HepG2 (cell line): Measurements from ENCODE around the gene CSNK2B. TPM values are rescaled to one million over a fixed set of nuclear protein-coding genes. Genes with fewer than 3 reads are reported as not detected.

Experiments used
- ATAC-seq: fragments of 200-7000 bp; cut with Tn5 transposase; 3 replicates; pipeline ENCODE4 v1.9.1; 2020; ENCODE audit warnings: mild to moderate bottlenecking, moderate library complexity
- BruUV-seq: library from RNA; stranded (reverse); fragments of 400-500 nt; replicated peaks from 2 replicates; lab custom pipeline; 2021; lab: Mats Ljungman, UMichigan
- CTCF ChIA-PET: fragments of 300-600 bp; formaldehyde crosslinking; extraction: SDS; loops from one replicate; lab custom pipeline; 2021; ENCODE audit warnings: low total read pairs, inconsistent platforms, low intra/inter-chr PET ratio; lab: Yijun Ruan, JAX
- POLR2A ChIA-PET: fragments of 350-600 bp; sonication (Branson Sonifier 250); formaldehyde crosslinking; loops from one replicate; lab custom pipeline; 2020; ENCODE audit warnings: antibody characterized with exemption, inconsistent platforms; lab: Yijun Ruan, JAX
- DNase-seq: peaks from one replicate; pipeline ENCODE4 v3.0.0-alpha.2; 2015; ENCODE audit warnings: low spot score
- FAIRE-seq: peaks from 3 replicates; lab custom pipeline; 2011; peaks lifted over from hg19 to GRCh38; lab: Jason Lieb, UNC
- H2AFZ ChIP-seq: one replicate; pipeline ENCODE4 v1.6.1; 2011; ENCODE audit warnings: low read length, inconsistent platforms
- H3K27ac ChIP-seq: fragments of 300-600 bp; 3 replicates; pipeline ENCODE4 v1.8.0; 2011; ENCODE audit warnings: mixed run types, mild to moderate bottlenecking, mixed read lengths, low read length, inconsistent platforms; ENCODE audit not compliant: insufficient read depth; ENCODE audit errors: extremely low read length
- H3K27me3 ChIP-seq, 2 experiments: fragments of 200-600 bp in 1 of 2; 2 replicates in 1 of 2; 3 replicates in 1 of 2; pipeline versions ENCODE4 v1.6.0 to v1.8.0; 2011; ENCODE audit warnings: low read length in 2 of 2, mild to moderate bottlenecking in 2 of 2, moderate library complexity in 2 of 2, inconsistent platforms in 1 of 2; ENCODE audit not compliant: insufficient read depth in 2 of 2, control insufficient read depth in 1 of 2
- H3K36me3 ChIP-seq, 2 experiments: fragments of 200-600 bp in 1 of 2; replicated peaks in 1 of 2; 2 replicates in 1 of 2; 3 replicates in 1 of 2; pipeline versions ENCODE4 v1.5.1 to v1.8.0; 2011; ENCODE audit warnings: low read length in 2 of 2, inconsistent platforms in 1 of 2; ENCODE audit not compliant: insufficient read depth in 2 of 2, control insufficient read depth in 1 of 2
- H3K4me1 ChIP-seq: 2 replicates; pipeline ENCODE4 v1.5.1; 2012; ENCODE audit warnings: low read length, inconsistent platforms; ENCODE audit not compliant: insufficient read depth
- H3K4me2 ChIP-seq: 2 replicates; pipeline ENCODE4 v1.6.0; 2011; ENCODE audit warnings: low read depth, low read length, inconsistent platforms
- H3K4me3 ChIP-seq, 3 experiments: fragments of 200-600 bp in 1 of 3; sonication (generic), shearing (Covaris generic) in 1 of 3; replicated peaks in 1 of 3; 2 replicates each; pipeline ENCODE4 v1.5.1; 2011 to 2016; ENCODE audit warnings: low read length in 3 of 3, inconsistent platforms in 2 of 3, low read depth in 2 of 3, mild to moderate bottlenecking in 2 of 3, control low read depth in 1 of 3, mixed read lengths in 1 of 3; ENCODE audit not compliant: insufficient read depth in 1 of 3
- H3K79me2 ChIP-seq: one replicate; pipeline ENCODE4 v1.6.1; 2011; ENCODE audit warnings: low read length, inconsistent platforms; ENCODE audit not compliant: insufficient read depth
- H3K9ac ChIP-seq: 2 replicates; pipeline ENCODE4 v1.6.0; 2011; ENCODE audit warnings: mild to moderate bottlenecking, low read depth, low read length, inconsistent platforms; ENCODE audit not compliant: insufficient read depth
- H3K9me3 ChIP-seq: 2 replicates; pipeline ENCODE4 v1.5.1; 2012; ENCODE audit warnings: mild to moderate bottlenecking, low read length
- H4K20me1 ChIP-seq: 2 replicates; pipeline ENCODE4 v1.6.0; 2011; ENCODE audit warnings: inconsistent platforms, mild to moderate bottlenecking, low read length, moderate library complexity; ENCODE audit not compliant: insufficient read depth
- AGO2 ChIP-seq: fragments of 200-400 bp; formaldehyde crosslinking; optimal IDR thresholded peaks from 2 replicates; pipeline ENCODE3; 2017; ENCODE audit warnings: mild to moderate bottlenecking, low read depth, low read length, moderate library complexity
- ATF4 ChIP-seq, 2 experiments: fragments of 450-650 bp in 1 of 2; sonication (generic) in 1 of 2; formaldehyde crosslinking; IDR thresholded peaks; 2 replicates each; pipeline versions ENCODE4 v1.5.0 to v1.8.0; 2020 to 2022; ENCODE audit warnings: mild to moderate bottlenecking in 1 of 2, missing genetic modification reagents in 1 of 2
- CC2D1A ChIP-seq: sonication (generic); formaldehyde crosslinking; IDR thresholded peaks from 2 replicates; pipeline ENCODE4 v1.8.1; 2023; ENCODE audit warnings: mild to moderate bottlenecking, missing genetic modification reagents
- EP300 ChIP-seq, 3 experiments: sonication (generic) in 1 of 3; formaldehyde crosslinking in 1 of 3; IDR thresholded peaks; 2 replicates each; pipeline versions ENCODE4 v1.5.1 to v1.6.1; 2011 to 2020; ENCODE audit warnings: low read depth in 2 of 3, low read length in 2 of 3, borderline replicate concordance in 1 of 3, improper control_type of control experiment in 1 of 3, mild to moderate bottlenecking in 1 of 3, missing genetic modification reagents in 1 of 3, moderate library complexity in 1 of 3
- HHEX ChIP-seq: IDR thresholded peaks from 2 replicates; pipeline ENCODE4 v1.6.1; 2016; ENCODE audit warnings: control low read depth
- HNF4A ChIP-seq: sonication (generic); formaldehyde crosslinking; IDR thresholded peaks from 2 replicates; pipeline ENCODE4 v1.4.0; 2020; ENCODE audit warnings: missing genetic modification reagents
- ISL2 ChIP-seq: sonication (generic); formaldehyde crosslinking; IDR thresholded peaks from 2 replicates; pipeline ENCODE4 v1.5.0; 2020; ENCODE audit warnings: missing genetic modification reagents
- KDM1A ChIP-seq: IDR thresholded peaks from 2 replicates; pipeline ENCODE4 v1.6.1; 2016; ENCODE audit warnings: missing compliant biosample characterization
- RFX1 ChIP-seq: fragments of 450-650 bp; IDR thresholded peaks from 2 replicates; pipeline ENCODE4 v1.6.1; 2017
- SALL1 ChIP-seq: sonication (generic); formaldehyde crosslinking; IDR thresholded peaks from 2 replicates; pipeline ENCODE4 v1.8.0; 2022; ENCODE audit warnings: mild to moderate bottlenecking, missing genetic modification reagents
- ZC3H4 ChIP-seq: sonication (generic); formaldehyde crosslinking; IDR thresholded peaks from 2 replicates; pipeline ENCODE4 v1.4.0; 2020; ENCODE audit warnings: missing genetic modification reagents, borderline replicate concordance
- ZNF10 ChIP-seq: sonication (generic); formaldehyde crosslinking; IDR thresholded peaks from 2 replicates; pipeline ENCODE4 v1.4.0; 2020; ENCODE audit warnings: mild to moderate bottlenecking, low read depth, missing genetic modification reagents, borderline replicate concordance
- ZNF354B ChIP-seq: sonication (generic); formaldehyde crosslinking; IDR thresholded peaks from 2 replicates; pipeline ENCODE4 v1.8.0; 2022; ENCODE audit warnings: mild to moderate bottlenecking, missing genetic modification reagents
- ZNF770 ChIP-seq: sonication (generic); formaldehyde crosslinking; IDR thresholded peaks from 2 replicates; pipeline ENCODE4 v1.5.0; 2020; ENCODE audit warnings: mild to moderate bottlenecking, missing genetic modification reagents
- ZNF790 ChIP-seq: sonication (generic); formaldehyde crosslinking; IDR thresholded peaks from 2 replicates; pipeline ENCODE4 v1.8.0; 2022; ENCODE audit warnings: missing genetic modification reagents, mild to moderate bottlenecking, borderline replicate concordance
- ZSCAN29 ChIP-seq: sonication (generic); formaldehyde crosslinking; conservative IDR thresholded peaks from 2 replicates; pipeline ENCODE4 v1.4.0; 2020; ENCODE audit warnings: mild to moderate bottlenecking, missing genetic modification reagents
- WGBS: methylation state at CpG from one replicate; pipeline ENCODE4 v1.1.6; 2017; ENCODE audit warnings: low lambda C conversion rate; 5-methylcytosine and 5-hydroxymethylcytosine counted together
- in situ Hi-C: cut with HindIII; loops from 2 replicates; pipeline ENCODE4 v1.10.0; 2017; ENCODE audit warnings: low pct_unique_long_range_greater_than_20kb; ENCODE audit not compliant: extremely low pct_ligation_motif_present
- intact Hi-C: fragments of 100-400 bp; cut with micrococcal nuclease; formaldehyde crosslinking; loops from one replicate; pipeline ENCODE4 v1.10.0; 2022; ENCODE audit not compliant: unreplicated experiment
- polyA plus RNA-seq, 8 experiments: library from polyadenylated mRNA; depleted of rRNA in 3 of 8; stranded (reverse) in 7 of 8; unstranded in 1 of 8; fragments of >200 nt; fragmentation: Illumina TruSeq in 4 of 8; extraction: Trizol in 4 of 8; gene quantifications; 2 replicates each; pipeline versions ENCODE4 v1.2.1 to v1.2.3, GENCODE V29; 2011 to 2016; ENCODE audit warnings: low read depth in 4 of 8, missing spikeins in 1 of 8, mixed read lengths in 1 of 8; ENCODE audit not compliant: insufficient read depth in 1 of 8
- total RNA-seq, 5 experiments: library from RNA; depleted of rRNA; stranded (reverse); fragments of >200 nt; fragmentation: Illumina TruSeq; extraction: Trizol; gene quantifications; 2 replicates each; pipeline ENCODE4 v1.2.3, GENCODE V29; 2016; ENCODE audit warnings: low read depth in 1 of 5
- TF ChIP-seq, protein P1 (sequence below): sonication (generic); formaldehyde crosslinking; IDR thresholded peaks from 2 replicates; pipeline ENCODE4 v1.4.0; 2020; ENCODE audit warnings: mild to moderate bottlenecking, low read depth, missing genetic modification reagents

Gene CSNK2B
- total and polyA plus RNA-seq, 2 of the 13 experiments (the other 11 are each of a cell fraction or from before 2014, with no cell fraction given), result 111 to 296 TPM

DNA sequence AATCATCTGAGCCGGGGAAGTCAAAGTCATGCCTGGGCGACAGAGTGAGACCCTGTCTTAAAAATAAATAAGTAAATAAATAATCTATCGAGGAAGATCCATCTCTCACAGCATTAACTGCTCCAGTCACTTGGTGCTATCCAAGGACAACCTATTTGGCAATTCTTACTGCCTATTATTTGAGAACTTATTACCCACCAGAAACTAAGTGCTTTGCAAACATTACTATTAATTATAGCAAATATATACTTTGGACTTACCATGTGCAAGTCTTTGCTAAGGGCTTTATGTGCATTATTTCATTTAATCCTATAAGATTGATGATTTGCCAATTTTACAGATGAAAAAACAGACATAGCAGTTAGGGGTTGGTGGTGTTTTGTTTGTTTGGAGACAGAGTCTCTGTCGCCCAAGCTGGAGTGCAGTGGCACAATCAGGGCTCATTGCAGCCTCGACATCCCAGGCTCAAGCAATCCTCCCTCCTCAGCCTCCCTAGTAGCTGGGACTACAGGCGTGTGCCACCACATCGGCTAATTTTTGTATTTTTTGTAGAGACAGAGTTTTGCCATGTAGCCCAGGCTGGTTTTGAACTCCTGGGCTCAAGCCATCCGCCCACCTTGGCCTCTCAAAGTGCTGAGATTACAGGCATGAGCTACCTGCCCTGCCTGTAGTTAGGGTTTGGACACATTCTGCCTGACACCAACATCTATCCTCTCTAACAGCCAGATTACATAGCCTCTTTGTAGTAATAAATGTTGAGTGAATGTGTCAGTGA, 11.1 kb upstream of the CSNK2B start:
- WGBS, result 16% methylated on average over 8 of the region's 8 CpGs
- H4K20me1 ChIP-seq, result peaks cover 17% of the 10 kb centered on the region; the same call in 1 of the 2 replicates
- peak overlapping the region; percentile 96 for H3K27ac ChIP-seq
- intact Hi-C loops, result loop anchor here (10.0 kb wide), 1 partner anchor 110 kb away; the partner anchor contains the start of genes ATP6V1G2, DDX39B and NFKBIL1
- H3K79me2 ChIP-seq, result peaks cover 66% of the 10 kb centered on the region
- DNase-seq, result peak; percentile 60
- ChIA-PET POLR2A (interaction anchor here (0.9 to 8.0 kb wide), 43 partner anchors 9 to 475 kb away, joined by 3 to 438 read pairs (median 6); partner anchors contain the start of genes ABHD16A, AIF1, ATP6V1G2 and C2), CTCF (no interaction called here)
- peak overlapping the region; percentile 69 for H3K9ac ChIP-seq
- no peaks in the 10 kb centered on the region for H3K9me3 ChIP-seq
- peaks cover 6 to 24% of the 10 kb centered on the region in 2 experiments for H3K36me3 ChIP-seq
- H3K4me2 ChIP-seq, result peak overlapping the region; percentile 100
- no peak for FAIRE-seq
- in situ Hi-C loops, result no loop called here
- H3K4me3 ChIP-seq, result peak overlapping the region; percentile 41 to 78 (median 44)
- BruUV-seq, result no TSS peak
- ATAC-seq, result no peak
- H2AFZ ChIP-seq, result no peak overlapping the region
- H3K27me3 ChIP-seq, result no peaks in the 10 kb centered on the region; a peak in 2 of 5 replicates
- H3K4me1 ChIP-seq, result peaks cover 81% of the 10 kb centered on the region
- TF ChIP-seq ZNF790 (CRISPR knock-in tag) (0 out of 2 replicates have a peak, but pooled peaks have one; percentile 10), ZNF354B (CRISPR knock-in tag) (0 out of 2 replicates have a peak, but pooled peaks have one; percentile 40), SALL1 (CRISPR knock-in tag) (peak; percentile 26; the same call in 1 of the 2 replicates), ZNF770 (CRISPR knock-in tag) (peak; percentile 99), ISL2 (CRISPR knock-in tag) (0 out of 2 replicates have a peak, but pooled peaks have one; percentile 29), AGO2 (no peak), ZSCAN29 (0 out of 2 replicates have a peak, but pooled peaks have one; percentile 0), ZNF10 (CRISPR knock-in tag) (no peak), KDM1A (CRISPR knock-in tag) (0 out of 2 replicates have a peak, but pooled peaks have one; percentile 27), RFX1 (no peak), HHEX (CRISPR knock-in tag) (0 out of 2 replicates have a peak, but pooled peaks have one; percentile 28), HNF4A (CRISPR knock-in tag) (0 out of 2 replicates have a peak, but pooled peaks have one; percentile 22), ZC3H4 (CRISPR knock-in tag) (0 out of 2 replicates have a peak, but pooled peaks have one; percentile 83), ATF4 (CRISPR knock-in tag; IDR thresholded peaks at IDR 0.05) (0 out of 4 replicates have a peak, but pooled peaks of 1 of the 2 experiments have one; percentile 2), EP300 (IDR thresholded peaks at IDR 0.05; ENCODE audit: low read depth in 2 of 2, low read length in 2 of 2) (0 out of 4 replicates have a peak, but pooled peaks of 1 of the 2 experiments have one; percentile 30), EP300 (CRISPR knock-in tag; IDR thresholded peaks at IDR 0.05; ENCODE audit: borderline replicate concordance) (no peak), CC2D1A (0 out of 2 replicates have a peak, but pooled peaks have one; percentile 15)
- TF ChIP-seq, protein P1, sequence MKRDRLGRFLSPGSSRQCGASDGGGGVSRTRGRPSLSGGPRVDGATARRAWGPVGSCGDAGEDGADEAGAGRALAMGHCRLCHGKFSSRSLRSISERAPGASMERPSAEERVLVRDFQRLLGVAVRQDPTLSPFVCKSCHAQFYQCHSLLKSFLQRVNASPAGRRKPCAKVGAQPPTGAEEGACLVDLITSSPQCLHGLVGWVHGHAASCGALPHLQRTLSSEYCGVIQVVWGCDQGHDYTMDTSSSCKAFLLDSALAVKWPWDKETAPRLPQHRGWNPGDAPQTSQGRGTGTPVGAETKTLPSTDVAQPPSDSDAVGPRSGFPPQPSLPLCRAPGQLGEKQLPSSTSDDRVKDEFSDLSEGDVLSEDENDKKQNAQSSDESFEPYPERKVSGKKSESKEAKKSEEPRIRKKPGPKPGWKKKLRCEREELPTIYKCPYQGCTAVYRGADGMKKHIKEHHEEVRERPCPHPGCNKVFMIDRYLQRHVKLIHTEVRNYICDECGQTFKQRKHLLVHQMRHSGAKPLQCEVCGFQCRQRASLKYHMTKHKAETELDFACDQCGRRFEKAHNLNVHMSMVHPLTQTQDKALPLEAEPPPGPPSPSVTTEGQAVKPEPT, result 0 out of 2 replicates have a peak, but pooled peaks have one; percentile 47
